IPS-18a (cell line): ENCODE measurements around the gene CCRL2.

Experiments
- H3K27ac ChIP-seq: one replicate; pipeline ENCODE4 v1.5.1; 2013; ENCODE audit warnings: low read length
- H3K27me3 ChIP-seq: one replicate; pipeline ENCODE4 v1.6.1; 2013; ENCODE audit warnings: mild to moderate bottlenecking, low read length; ENCODE audit not compliant: control insufficient read depth, insufficient read depth
- H3K36me3 ChIP-seq: one replicate; pipeline ENCODE4 v1.6.1; 2013; ENCODE audit warnings: low read depth, low read length; ENCODE audit not compliant: control insufficient read depth
- H3K4me1 ChIP-seq: one replicate; pipeline ENCODE4 v1.6.1; 2013; ENCODE audit warnings: low read depth, low read length; ENCODE audit not compliant: control insufficient read depth
- H3K4me3 ChIP-seq: one replicate; pipeline ENCODE4 v1.5.1; 2013; ENCODE audit warnings: low read length
- H3K9ac ChIP-seq: one replicate; pipeline ENCODE4 v1.6.1; 2013; ENCODE audit warnings: mild to moderate bottlenecking, low read length, moderate library complexity
- H3K9me3 ChIP-seq: one replicate; pipeline ENCODE4 v1.6.1; 2013; ENCODE audit warnings: low read depth, low read length; ENCODE audit not compliant: control insufficient read depth

The CCRL2 gene

DNA sequence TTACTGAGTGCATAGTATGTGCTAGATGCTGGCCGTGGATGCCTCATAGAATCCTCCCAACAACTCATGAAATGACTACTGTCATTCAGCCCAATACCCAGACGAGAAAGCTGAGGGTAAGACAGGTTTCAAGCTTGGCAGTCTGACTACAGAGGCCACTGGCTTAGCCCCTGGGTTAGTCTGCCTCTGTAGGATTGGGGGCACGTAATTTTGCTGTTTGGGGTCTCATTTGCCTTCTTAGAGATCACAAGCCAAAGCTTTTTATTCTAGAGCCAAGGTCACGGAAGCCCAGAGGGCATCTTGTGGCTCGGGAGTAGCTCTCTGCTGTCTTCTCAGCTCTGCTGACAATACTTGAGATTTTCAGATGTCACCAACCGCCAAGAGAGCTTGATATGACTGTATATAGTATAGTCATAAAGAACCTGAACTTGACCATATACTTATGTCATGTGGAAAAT, 37.4 kb upstream of the CCRL2 start:
- no peaks in the 10 kb centered on the region for H3K36me3 ChIP-seq
- H3K9ac ChIP-seq, result no peak overlapping the region
- H3K9me3 ChIP-seq, result no peaks in the 10 kb centered on the region
- H3K27me3 ChIP-seq, result no peaks in the 10 kb centered on the region
- H3K27ac ChIP-seq, result no peak overlapping the region
- no peak overlapping the region for H3K4me3 ChIP-seq
- H3K4me1 ChIP-seq, result no peaks in the 10 kb centered on the region

DNA sequence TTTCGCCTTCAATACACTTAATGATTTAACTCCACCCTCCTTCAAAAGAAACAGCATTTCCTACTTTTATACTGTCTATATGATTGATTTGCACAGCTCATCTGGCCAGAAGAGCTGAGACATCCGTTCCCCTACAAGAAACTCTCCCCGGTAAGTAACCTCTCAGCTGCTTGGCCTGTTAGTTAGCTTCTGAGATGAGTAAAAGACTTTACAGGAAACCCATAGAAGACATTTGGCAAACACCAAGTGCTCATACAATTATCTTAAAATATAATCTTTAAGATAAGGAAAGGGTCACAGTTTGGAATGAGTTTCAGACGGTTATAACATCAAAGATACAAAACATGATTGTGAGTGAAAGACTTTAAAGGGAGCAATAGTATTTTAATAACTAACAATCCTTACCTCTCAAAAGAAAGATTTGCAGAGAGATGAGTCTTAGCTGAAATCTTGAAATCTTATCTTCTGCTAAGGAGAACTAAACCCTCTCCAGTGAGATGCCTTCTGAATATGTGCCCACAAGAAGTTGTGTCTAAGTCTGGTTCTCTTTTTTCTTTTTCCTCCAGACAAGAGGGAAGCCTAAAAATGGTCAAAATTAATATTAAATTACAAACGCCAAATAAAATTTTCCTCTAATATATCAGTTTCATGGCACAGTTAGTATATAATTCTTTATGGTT, 36.1 kb upstream of the CCRL2 start, which contains the start of gene CCR5:
TSS of gene CCR5 (plus strand) at position 108 of the 680 bp plus-strand sequence. CDS start 1,957 bp downstream, outside the sequence.
- H3K27me3 ChIP-seq, result no peaks in the 10 kb centered on the region
- H3K9me3 ChIP-seq, result no peaks in the 10 kb centered on the region
- H3K9ac ChIP-seq, result no peak within 1 kb of the TSS
- H3K27ac ChIP-seq, result no peak within 1 kb of the TSS
- H3K36me3 ChIP-seq, result no peaks in the 10 kb centered on the region
- H3K4me1 ChIP-seq, result peaks cover 4% of the 10 kb centered on the region
- no peak within 1 kb of the TSS for H3K4me3 ChIP-seq

DNA sequence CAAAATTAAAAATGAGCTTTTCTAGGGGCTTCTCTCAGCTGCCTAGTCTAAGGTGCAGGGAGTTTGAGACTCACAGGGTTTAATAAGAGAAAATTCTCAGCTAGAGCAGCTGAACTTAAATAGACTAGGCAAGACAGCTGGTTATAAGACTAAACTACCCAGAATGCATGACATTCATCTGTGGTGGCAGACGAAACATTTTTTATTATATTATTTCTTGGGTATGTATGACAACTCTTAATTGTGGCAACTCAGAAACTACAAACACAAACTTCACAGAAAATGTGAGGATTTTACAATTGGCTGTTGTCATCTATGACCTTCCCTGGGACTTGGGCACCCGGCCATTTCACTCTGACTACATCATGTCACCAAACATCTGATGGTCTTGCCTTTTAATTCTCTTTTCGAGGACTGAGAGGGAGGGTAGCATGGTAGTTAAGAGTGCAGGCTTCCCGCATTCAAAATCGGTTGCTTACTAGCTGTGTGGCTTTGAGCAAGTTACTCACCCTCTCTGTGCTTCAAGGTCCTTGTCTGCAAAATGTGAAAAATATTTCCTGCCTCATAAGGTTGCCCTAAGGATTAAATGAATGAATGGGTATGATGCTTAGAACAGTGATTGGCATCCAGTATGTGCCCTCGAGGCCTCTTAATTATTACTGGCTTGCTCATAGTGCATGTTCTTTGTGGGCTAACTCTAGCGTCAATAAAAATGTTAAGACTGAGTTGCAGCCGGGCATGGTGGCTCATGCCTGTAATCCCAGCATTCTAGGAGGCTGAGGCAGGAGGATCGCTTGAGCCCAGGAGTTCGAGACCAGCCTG, 35.3 kb upstream of the CCRL2 start:
- Histone ChIP-seq H3K4me3 (no peak overlapping the region), H3K27me3 (no peaks in the 10 kb centered on the region), H3K9ac (no peak overlapping the region), H3K27ac (no peak overlapping the region), H3K4me1 (peaks cover 4% of the 10 kb centered on the region), H3K9me3 (no peaks in the 10 kb centered on the region), H3K36me3 (no peaks in the 10 kb centered on the region)

DNA sequence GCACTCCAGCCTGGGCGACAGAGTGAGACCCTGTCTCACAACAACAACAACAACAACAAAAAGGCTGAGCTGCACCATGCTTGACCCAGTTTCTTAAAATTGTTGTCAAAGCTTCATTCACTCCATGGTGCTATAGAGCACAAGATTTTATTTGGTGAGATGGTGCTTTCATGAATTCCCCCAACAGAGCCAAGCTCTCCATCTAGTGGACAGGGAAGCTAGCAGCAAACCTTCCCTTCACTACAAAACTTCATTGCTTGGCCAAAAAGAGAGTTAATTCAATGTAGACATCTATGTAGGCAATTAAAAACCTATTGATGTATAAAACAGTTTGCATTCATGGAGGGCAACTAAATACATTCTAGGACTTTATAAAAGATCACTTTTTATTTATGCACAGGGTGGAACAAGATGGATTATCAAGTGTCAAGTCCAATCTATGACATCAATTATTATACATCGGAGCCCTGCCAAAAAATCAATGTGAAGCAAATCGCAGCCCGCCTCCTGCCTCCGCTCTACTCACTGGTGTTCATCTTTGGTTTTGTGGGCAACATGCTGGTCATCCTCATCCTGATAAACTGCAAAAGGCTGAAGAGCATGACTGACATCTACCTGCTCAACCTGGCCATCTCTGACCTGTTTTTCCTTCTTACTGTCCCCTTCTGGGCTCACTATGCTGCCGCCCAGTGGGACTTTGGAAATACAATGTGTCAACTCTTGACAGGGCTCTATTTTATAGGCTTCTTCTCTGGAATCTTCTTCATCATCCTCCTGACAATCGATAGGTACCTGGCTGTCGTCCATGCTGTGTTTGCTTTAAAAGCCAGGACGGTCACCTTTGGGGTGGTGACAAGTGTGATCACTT, 34.3 kb upstream of the CCRL2 start:
- H3K4me3 ChIP-seq, result no peak overlapping the region
- H3K27me3 ChIP-seq, result no peaks in the 10 kb centered on the region
- no peaks in the 10 kb centered on the region for H3K9me3 ChIP-seq
- no peaks in the 10 kb centered on the region for H3K36me3 ChIP-seq
- no peak overlapping the region for H3K9ac ChIP-seq
- no peak overlapping the region for H3K27ac ChIP-seq
- peaks cover 4% of the 10 kb centered on the region for H3K4me1 ChIP-seq

DNA sequence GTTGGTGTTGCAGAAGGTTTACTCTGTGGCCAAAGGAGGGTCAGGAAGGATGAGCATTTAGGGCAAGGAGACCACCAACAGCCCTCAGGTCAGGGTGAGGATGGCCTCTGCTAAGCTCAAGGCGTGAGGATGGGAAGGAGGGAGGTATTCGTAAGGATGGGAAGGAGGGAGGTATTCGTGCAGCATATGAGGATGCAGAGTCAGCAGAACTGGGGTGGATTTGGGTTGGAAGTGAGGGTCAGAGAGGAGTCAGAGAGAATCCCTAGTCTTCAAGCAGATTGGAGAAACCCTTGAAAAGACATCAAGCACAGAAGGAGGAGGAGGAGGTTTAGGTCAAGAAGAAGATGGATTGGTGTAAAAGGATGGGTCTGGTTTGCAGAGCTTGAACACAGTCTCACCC, 32.3 kb upstream of the CCRL2 start:
- Histone ChIP-seq H3K9me3 (no peaks in the 10 kb centered on the region), H3K27ac (no peak overlapping the region), H3K4me3 (no peak overlapping the region), H3K4me1 (peaks cover 4% of the 10 kb centered on the region), H3K27me3 (no peaks in the 10 kb centered on the region), H3K9ac (no peak overlapping the region), H3K36me3 (no peaks in the 10 kb centered on the region)

DNA sequence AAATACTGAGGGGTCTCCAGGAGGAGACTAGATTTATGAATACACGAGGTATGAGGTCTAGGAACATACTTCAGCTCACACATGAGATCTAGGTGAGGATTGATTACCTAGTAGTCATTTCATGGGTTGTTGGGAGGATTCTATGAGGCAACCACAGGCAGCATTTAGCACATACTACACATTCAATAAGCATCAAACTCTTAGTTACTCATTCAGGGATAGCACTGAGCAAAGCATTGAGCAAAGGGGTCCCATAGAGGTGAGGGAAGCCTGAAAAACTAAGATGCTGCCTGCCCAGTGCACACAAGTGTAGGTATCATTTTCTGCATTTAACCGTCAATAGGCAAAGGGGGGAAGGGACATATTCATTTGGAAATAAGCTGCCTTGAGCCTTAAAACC, 31.8 kb upstream of the CCRL2 start:
- Histone ChIP-seq H3K4me1 (peaks cover 4% of the 10 kb centered on the region), H3K27ac (no peak overlapping the region), H3K4me3 (no peak overlapping the region), H3K27me3 (no peaks in the 10 kb centered on the region), H3K9ac (no peak overlapping the region), H3K36me3 (no peaks in the 10 kb centered on the region), H3K9me3 (no peaks in the 10 kb centered on the region)

DNA sequence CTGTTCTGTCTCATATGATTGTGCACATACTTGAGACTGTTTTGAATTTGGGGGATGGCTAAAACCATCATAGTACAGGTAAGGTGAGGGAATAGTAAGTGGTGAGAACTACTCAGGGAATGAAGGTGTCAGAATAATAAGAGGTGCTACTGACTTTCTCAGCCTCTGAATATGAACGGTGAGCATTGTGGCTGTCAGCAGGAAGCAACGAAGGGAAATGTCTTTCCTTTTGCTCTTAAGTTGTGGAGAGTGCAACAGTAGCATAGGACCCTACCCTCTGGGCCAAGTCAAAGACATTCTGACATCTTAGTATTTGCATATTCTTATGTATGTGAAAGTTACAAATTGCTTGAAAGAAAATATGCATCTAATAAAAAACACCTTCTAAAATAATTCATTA, 31.2 kb upstream of the CCRL2 start:
- H3K4me3 ChIP-seq, result no peak overlapping the region
- H3K36me3 ChIP-seq, result no peaks in the 10 kb centered on the region
- no peak overlapping the region for H3K27ac ChIP-seq
- peaks cover 9% of the 10 kb centered on the region for H3K4me1 ChIP-seq
- H3K9me3 ChIP-seq, result no peaks in the 10 kb centered on the region
- no peaks in the 10 kb centered on the region for H3K27me3 ChIP-seq
- no peak overlapping the region for H3K9ac ChIP-seq

DNA sequence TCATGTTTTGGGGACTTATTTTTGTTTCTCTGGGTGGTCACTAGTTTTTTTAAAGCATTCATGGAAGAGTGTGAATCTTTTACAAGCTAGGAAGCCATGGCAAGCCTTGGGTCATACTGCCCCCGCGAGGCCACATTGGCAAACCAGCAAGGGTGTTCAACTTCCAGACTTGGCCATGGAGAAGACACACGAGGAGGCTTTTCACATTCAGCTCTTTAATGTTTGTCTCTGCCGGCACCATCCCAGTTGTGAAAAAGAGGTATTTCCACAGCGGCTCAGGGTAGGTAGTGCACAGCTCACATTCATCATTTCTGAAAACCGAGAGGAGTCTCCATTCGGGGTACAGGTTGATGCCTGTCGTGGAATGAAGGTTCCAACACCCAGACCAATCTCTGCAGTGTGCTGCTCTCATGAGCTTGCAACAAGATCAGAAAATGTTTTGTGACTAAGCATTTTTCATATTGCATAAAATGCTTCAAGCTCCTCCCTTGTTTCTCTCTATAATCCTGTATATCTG, 28.6 kb upstream of the CCRL2 start:
- no peak overlapping the region for H3K9ac ChIP-seq
- no peaks in the 10 kb centered on the region for H3K9me3 ChIP-seq
- peaks cover 9% of the 10 kb centered on the region for H3K4me1 ChIP-seq
- no peaks in the 10 kb centered on the region for H3K36me3 ChIP-seq
- no peaks in the 10 kb centered on the region for H3K27me3 ChIP-seq
- no peak overlapping the region for H3K27ac ChIP-seq
- H3K4me3 ChIP-seq, result no peak overlapping the region

DNA sequence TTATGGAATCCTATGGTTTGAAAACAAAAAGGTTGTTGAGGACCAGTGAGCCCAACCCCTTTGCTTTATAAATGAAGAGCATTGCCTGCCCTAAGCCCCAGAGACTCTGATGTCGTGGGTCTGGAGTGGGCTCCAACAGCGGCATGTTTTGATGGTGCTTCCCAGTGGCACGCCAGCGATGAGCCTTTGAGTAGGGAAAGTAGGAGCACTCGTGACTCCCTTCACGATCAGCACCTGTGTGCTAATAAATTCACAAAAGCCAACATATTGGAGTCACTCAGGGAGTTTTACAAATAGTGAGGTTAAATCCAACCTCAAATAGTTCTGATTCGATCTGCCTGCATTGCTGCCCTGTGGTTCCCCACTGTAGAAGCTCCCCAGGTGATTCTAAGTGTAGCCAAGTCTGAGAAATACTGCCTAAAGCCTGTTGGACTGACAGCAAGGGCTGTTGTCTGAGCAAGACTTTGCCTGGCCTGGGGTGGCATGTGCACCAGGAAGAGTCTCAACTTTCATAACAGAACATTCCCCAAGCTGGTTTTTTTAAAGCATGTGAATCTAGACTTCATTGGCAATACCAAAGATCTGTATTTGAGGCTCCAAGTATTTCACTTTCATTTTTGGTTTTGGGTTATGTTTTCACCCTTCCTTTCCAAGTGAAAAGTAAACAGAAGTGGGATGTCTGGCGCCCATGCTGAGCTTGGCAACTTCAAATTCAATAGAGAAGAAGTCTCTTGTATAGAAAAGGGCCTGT, 26.4 kb upstream of the CCRL2 start:
- Histone ChIP-seq H3K27ac (no peak overlapping the region), H3K9ac (no peak overlapping the region), H3K27me3 (no peaks in the 10 kb centered on the region), H3K36me3 (no peaks in the 10 kb centered on the region), H3K9me3 (no peaks in the 10 kb centered on the region), H3K4me1 (peaks cover 8% of the 10 kb centered on the region), H3K4me3 (no peak overlapping the region)

DNA sequence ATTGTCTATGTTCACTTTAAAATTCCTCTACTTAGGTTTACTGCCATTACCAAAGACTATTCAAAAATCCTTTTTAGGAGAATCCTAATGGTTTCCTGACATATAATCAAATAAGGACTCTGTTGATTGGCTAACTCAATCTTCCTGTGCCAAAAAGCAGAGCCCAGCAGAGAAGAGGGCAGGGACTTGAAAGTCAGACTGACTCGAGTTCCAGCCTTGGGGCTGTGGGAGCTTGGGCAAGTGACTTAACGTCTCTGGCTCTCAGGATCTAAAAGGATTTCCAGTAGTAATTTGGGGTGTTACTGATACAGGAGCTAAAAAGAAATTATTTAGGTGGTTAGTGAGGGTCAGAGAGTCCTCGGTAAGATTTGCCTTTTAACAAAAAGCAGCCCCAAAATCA, 25.4 kb upstream of the CCRL2 start:
- no peak overlapping the region for H3K9ac ChIP-seq
- no peaks in the 10 kb centered on the region for H3K36me3 ChIP-seq
- no peaks in the 10 kb centered on the region for H3K9me3 ChIP-seq
- no peaks in the 10 kb centered on the region for H3K27me3 ChIP-seq
- H3K4me3 ChIP-seq, result no peak overlapping the region
- peaks cover 5% of the 10 kb centered on the region for H3K4me1 ChIP-seq
- H3K27ac ChIP-seq, result no peak overlapping the region
